Left ventricle myocardium inferior (tissue), 1 donor: Measurements from ENCODE around the gene MRPL40. TPM values are rescaled to one million over a fixed set of nuclear protein-coding genes. Genes with fewer than 3 reads are reported as not detected.

Experiments
- DNase-seq: peaks from one replicate; pipeline ENCODE4 v3.0.0-alpha.2; 2020
- H3K27ac ChIP-seq: fragments of 200-600 bp; replicated peaks from 2 replicates; pipeline ENCODE4 v1.8.0; 2021
- H3K27me3 ChIP-seq: fragments of 200-600 bp; 2 replicates; pipeline ENCODE4 v1.8.0; 2021; ENCODE audit warnings: low read depth
- H3K36me3 ChIP-seq: fragments of 200-600 bp; 2 replicates; pipeline ENCODE4 v1.8.0; 2021
- H3K4me1 ChIP-seq: fragments of 200-600 bp; 2 replicates; pipeline ENCODE4 v1.8.0; 2021
- H3K4me3 ChIP-seq: fragments of 200-600 bp; 2 replicates; pipeline ENCODE4 v1.8.0; 2021; ENCODE audit warnings: mild to moderate bottlenecking, moderate library complexity
- H3K9me3 ChIP-seq: fragments of 200-600 bp; replicated peaks from 2 replicates; pipeline ENCODE4 v1.8.0; 2021
- CTCF ChIP-seq: fragments of 200-600 bp; IDR thresholded peaks from 2 replicates; pipeline ENCODE4 v1.8.0; 2021; ENCODE audit warnings: antibody characterized with exemption, mild to moderate bottlenecking, borderline replicate concordance
- intact Hi-C: fragments of 100-400 bp; cut with micrococcal nuclease; formaldehyde crosslinking; loops from one replicate; pipeline ENCODE4 v1.11.0; 2022
- total RNA-seq: library from RNA; stranded (reverse); fragmentation: NEBNext Ultra II Directional; extraction: Animal tissue kit (Norgen Biotek cat#: 25700); gene quantifications from one replicate; pipeline ENCODE4 v1.2.1, GENCODE V29; 2021
- donor health status: DM: no; HTN: yes; CAD: no; lungs with severe emphysema.

MRPL40 gene
- total RNA-seq, 1 donor from 2014 or later, result 57.2 TPM

DNA sequence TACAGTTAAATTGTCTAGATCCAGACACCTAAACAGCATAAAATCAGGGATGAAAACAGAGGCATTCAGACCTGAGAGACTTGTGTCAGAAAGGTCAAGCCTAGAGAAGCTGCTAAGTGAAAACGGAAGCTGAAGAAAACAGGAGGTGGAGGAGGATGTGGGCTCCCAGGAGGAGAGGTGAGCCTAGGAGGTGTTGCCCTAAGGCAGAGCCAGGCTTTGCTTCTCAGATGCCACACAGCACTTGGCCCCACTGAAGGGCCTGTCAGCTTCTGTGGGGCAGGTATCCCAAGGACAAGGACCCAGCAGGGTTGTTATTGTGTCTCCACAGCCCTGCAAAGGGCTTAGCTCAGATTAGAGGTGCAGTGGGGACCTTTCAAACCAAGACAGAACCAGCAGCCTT is 32.2 kb downstream of the MRPL40 start:
- H3K9me3 ChIP-seq, result no peaks in the 10 kb centered on the region
- TF ChIP-seq CTCF, result no peak
- peaks cover 82% of the 10 kb centered on the region for H3K36me3 ChIP-seq
- H3K4me1 ChIP-seq, result no peaks in the 10 kb centered on the region
- intact Hi-C loops, result no loop called here
- peak overlapping the region; percentile 44 for H3K27ac ChIP-seq
- H3K4me3 ChIP-seq, result no peak overlapping the region
- H3K27me3 ChIP-seq, result no peaks in the 10 kb centered on the region
- DNase-seq, result no peak

DNA sequence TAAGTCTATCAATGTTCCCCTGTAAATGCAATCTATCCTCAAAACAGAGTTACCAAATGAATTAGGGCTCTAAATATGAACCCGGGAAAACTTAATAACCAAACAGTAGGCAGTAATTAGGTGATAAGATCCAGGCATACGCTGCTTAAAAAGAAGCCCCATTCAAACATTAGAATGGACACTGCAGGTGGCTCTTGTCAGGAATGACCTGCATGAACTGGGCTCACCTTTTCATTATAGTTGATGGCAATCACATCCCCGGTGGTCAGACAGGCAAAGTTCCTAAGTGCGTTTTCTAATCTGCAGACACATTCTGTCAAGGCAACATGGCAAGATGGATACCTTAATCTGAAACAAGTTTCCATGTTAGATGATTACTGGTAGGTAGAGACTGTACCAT is 32.6 kb downstream of the MRPL40 start:
- Histone ChIP-seq H3K27ac (no peak overlapping the region), H3K4me3 (no peak overlapping the region), H3K9me3 (no peaks in the 10 kb centered on the region), H3K27me3 (no peaks in the 10 kb centered on the region), H3K36me3 (peaks cover 86% of the 10 kb centered on the region), H3K4me1 (no peaks in the 10 kb centered on the region)
- no peak for TF ChIP-seq CTCF
- intact Hi-C loops, result no loop called here
- no peak for DNase-seq

- no peak for TF ChIP-seq CTCF
- Histone ChIP-seq H3K4me1 (no peaks in the 10 kb centered on the region), H3K9me3 (no peaks in the 10 kb centered on the region), H3K36me3 (peaks cover 89% of the 10 kb centered on the region), H3K4me3 (no peak overlapping the region), H3K27ac (no peak overlapping the region), H3K27me3 (no peaks in the 10 kb centered on the region)
- DNase-seq, result no peak
- intact Hi-C loops, result no loop called here
Measured at GRCh38 chr22:19466126-19466716, 33.9 kb downstream of the MRPL40 start.

DNA sequence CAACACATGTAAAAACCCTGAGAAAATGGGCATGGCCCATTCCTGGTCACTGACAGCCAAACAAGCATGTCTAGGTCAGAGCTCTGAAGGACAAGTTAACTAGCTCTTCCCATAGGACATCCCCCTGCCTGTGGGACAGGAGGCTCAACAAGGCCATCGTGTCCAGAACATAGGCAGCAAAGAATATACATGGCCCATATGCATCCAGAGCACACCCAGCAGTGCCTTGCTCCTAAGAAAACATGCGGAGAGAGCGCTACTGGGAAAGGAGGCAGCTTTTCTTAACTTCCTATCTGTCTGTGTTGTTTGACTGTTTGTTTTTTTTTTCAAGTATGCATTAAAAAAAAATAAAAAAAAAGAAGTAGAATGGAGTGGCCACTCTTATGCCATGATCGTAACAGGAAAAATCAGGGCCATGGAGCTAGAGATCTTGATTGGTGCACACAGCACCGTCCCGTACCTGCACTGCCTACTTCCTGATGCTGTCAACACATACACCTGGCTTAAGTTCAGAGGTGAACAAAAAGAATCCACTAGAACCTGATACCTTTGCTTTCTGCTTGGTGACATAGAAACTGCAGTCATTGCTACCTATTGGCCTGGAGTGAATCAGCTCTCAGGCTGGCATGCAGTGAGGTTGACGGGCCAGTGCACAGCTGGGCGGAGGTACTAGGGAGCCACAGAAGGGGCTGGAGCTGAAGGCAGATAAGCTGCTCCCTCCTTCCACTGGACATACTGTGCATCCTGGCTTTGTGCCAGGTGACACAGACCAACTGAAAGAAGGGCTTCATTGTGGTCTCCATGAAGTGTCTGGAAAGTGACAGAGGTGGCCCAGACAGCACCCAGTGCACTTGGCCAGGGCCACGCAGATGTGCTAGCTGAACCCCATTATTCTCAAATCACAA is 34.8 kb downstream of the MRPL40 start:
- peaks cover 94% of the 10 kb centered on the region for H3K36me3 ChIP-seq
- no peak for DNase-seq
- no peaks in the 10 kb centered on the region for H3K4me1 ChIP-seq
- H3K4me3 ChIP-seq, result no peak overlapping the region
- no peak for TF ChIP-seq CTCF
- no peaks in the 10 kb centered on the region for H3K9me3 ChIP-seq
- no peak overlapping the region for H3K27ac ChIP-seq
- intact Hi-C loops, result no loop called here
- no peaks in the 10 kb centered on the region for H3K27me3 ChIP-seq

DNA sequence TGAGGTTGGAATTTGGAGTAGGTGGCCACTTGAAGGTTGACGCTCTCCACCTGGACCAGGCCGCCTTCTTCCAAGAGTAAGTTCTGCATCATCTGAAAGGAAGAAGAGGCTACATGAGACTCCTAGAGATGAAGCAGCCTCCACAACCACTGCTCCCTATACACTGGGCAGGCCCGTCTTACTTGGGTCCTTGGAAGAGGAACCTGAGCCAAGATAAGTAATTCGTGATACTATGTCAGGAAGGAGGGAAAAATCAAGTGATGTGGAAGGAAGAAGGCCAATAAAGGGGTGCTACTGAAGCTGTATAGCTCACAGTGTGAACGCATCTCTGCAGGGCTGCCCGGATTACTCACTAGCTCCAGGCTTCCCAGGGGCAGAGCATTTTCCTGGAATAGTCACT is 35.6 kb downstream of the MRPL40 start:
- no peaks in the 10 kb centered on the region for H3K9me3 ChIP-seq
- H3K36me3 ChIP-seq, result peaks cover 100% of the 10 kb centered on the region
- no peaks in the 10 kb centered on the region for H3K27me3 ChIP-seq
- DNase-seq, result no peak
- H3K27ac ChIP-seq, result no peak overlapping the region
- TF ChIP-seq CTCF, result no peak
- no peak overlapping the region for H3K4me3 ChIP-seq
- intact Hi-C loops, result no loop called here
- H3K4me1 ChIP-seq, result no peaks in the 10 kb centered on the region
